ENCODE measurements around the gene ARIH1. TPM values are rescaled to one million over a fixed set of nuclear protein-coding genes. Genes with fewer than 3 reads are reported as not detected.
"Not testable (repeated sequence)": the region's sequence is repeated elsewhere in the genome, so short reads cannot be mapped to it uniquely, and the experiment has no call there.

The ARIH1 gene
- polyA plus RNA-seq, 1 of the 3 experiments (the other 2 are of a cell fraction) = 48.3 TPM

- no peak overlapping the region for H3K9ac ChIP-seq
- TF ChIP-seq RXRA (IDR thresholded peaks at IDR 0.05; ENCODE audit: borderline replicate concordance, low read depth) (no peak), ZBTB33 (IDR thresholded peaks at IDR 0.05; ENCODE audit: borderline replicate concordance, low read depth) (no peak), EP300 (IDR thresholded peaks at IDR 0.05; ENCODE audit: borderline replicate concordance in 1 of 2, low read depth in 1 of 2, low read length in 1 of 2) (no peak), PBX3 (IDR thresholded peaks at IDR 0.05) (no peak), TAF1 (IDR thresholded peaks at IDR 0.05; ENCODE audit: borderline replicate concordance, low read depth, low read length) (no peak), NFIC (IDR thresholded peaks at IDR 0.05; ENCODE audit: borderline replicate concordance) (no peak), YY1 (IDR thresholded peaks at IDR 0.05; ENCODE audit: low read depth) (no peak)
- H3F3A ChIP-seq (replicated peaks; ENCODE audit: insufficient read depth) = no peaks in the 10 kb centered on the region
- no peaks in the 10 kb centered on the region for H4K20me1 ChIP-seq (ENCODE audit: insufficient read depth)
- no peaks in the 10 kb centered on the region for H3K36me3 ChIP-seq (replicated peaks in 1 of 2; ENCODE audit: control insufficient read depth in 1 of 2, insufficient read depth in 2 of 2, low read length in 1 of 2)
- no peaks in the 10 kb centered on the region for H3K9me2 ChIP-seq
- ChIA-PET POLR2A (no interaction called here), CTCF (interaction anchor here (1.5 kb wide), 1 partner anchor 66 kb away, joined by 5 read pairs; no protein-coding TSS in a partner anchor)
- H2AFZ ChIP-seq (ENCODE audit: low read depth) = no peak overlapping the region
- no peak overlapping the region for H3K4me3 ChIP-seq (ENCODE audit: low read depth in 2 of 2, low read length in 1 of 2)
- DNase-seq = peak; percentile 24
- H3K79me2 ChIP-seq (ENCODE audit: insufficient read depth) = no peaks in the 10 kb centered on the region
- no peaks in the 10 kb centered on the region for H3K4me1 ChIP-seq (ENCODE audit: control insufficient read depth in 1 of 2, insufficient read depth in 2 of 2, low read depth in 1 of 2, low read length in 1 of 2)
- no peak overlapping the region for H3K4me2 ChIP-seq
- WGBS (ENCODE audit: low lambda C conversion rate) = 80% methylated on average over 3 of the region's 4 CpGs
- no peaks in the 10 kb centered on the region for H3K9me3 ChIP-seq
- H3K27me3 ChIP-seq (ENCODE audit: insufficient read depth) = no peaks in the 10 kb centered on the region
- no peak overlapping the region for H3K27ac ChIP-seq (ENCODE audit: low read depth in 2 of 2, low read length in 1 of 2)
Observed at GRCh38 chr15:72604794-72605193, 130.7 kb downstream of the ARIH1 start.

GRCh38 chr15:72608084-72608483 lies 134.0 kb downstream of the ARIH1 start:
- DNase-seq; H3K36me3 ChIP-seq (replicated peaks in 1 of 2; ENCODE audit: control insufficient read depth in 1 of 2, insufficient read depth in 2 of 2, low read length in 1 of 2); H3K9ac ChIP-seq; H3F3A ChIP-seq (replicated peaks; ENCODE audit: insufficient read depth); H4K20me1 ChIP-seq (ENCODE audit: insufficient read depth); H3K79me2 ChIP-seq (ENCODE audit: insufficient read depth); H3K4me2 ChIP-seq; H3K27ac ChIP-seq (ENCODE audit: low read depth in 2 of 2, low read length in 1 of 2); POLR2A ChIA-PET; H3K4me1 ChIP-seq (ENCODE audit: control insufficient read depth in 1 of 2, insufficient read depth in 2 of 2, low read depth in 1 of 2, low read length in 1 of 2); H3K27me3 ChIP-seq (ENCODE audit: insufficient read depth); H3K9me3 ChIP-seq; H2AFZ ChIP-seq (ENCODE audit: low read depth); H3K9me2 ChIP-seq; H3K4me3 ChIP-seq (ENCODE audit: low read depth in 2 of 2, low read length in 1 of 2): not testable (repeated sequence)
- CTCF ChIA-PET = interaction anchor here (0.9 kb wide), 1 partner anchor 8 kb away, joined by 4 read pairs; no protein-coding TSS in a partner anchor
- 81% methylated on average over 3 of the region's 3 CpGs for WGBS (ENCODE audit: low lambda C conversion rate)

GRCh38 chr15:72609862-72610261 lies 135.7 kb downstream of the ARIH1 start:
- TF ChIP-seq PBX3 (IDR thresholded peaks at IDR 0.05) = no peak
- no peak for TF ChIP-seq YY1 (IDR thresholded peaks at IDR 0.05; ENCODE audit: low read depth)
- TF ChIP-seq TEAD4 (IDR thresholded peaks at IDR 0.05; ENCODE audit: borderline replicate concordance, insufficient read depth) = no peak
- no peak for TF ChIP-seq TAF1 (IDR thresholded peaks at IDR 0.05; ENCODE audit: borderline replicate concordance, low read depth, low read length)
- no peak for TF ChIP-seq EP300 (IDR thresholded peaks at IDR 0.05; ENCODE audit: borderline replicate concordance in 1 of 2, low read depth in 1 of 2, low read length in 1 of 2)
- no peak for TF ChIP-seq GABPA (IDR thresholded peaks at IDR 0.05; ENCODE audit: low read depth)
- no peaks in the 10 kb centered on the region for H3F3A ChIP-seq (replicated peaks; ENCODE audit: insufficient read depth)
- CTCF ChIA-PET = interaction anchor here (1.2 to 3.3 kb wide), 2 partner anchors 10 to 76 kb away, joined by 3 to 28 read pairs; partner anchors contain the start of genes BBS4 and HIGD2B

GRCh38 chr15:72612324-72612723 lies 138.2 kb downstream of the ARIH1 start:
- H2AFZ ChIP-seq (ENCODE audit: low read depth); H3K4me2 ChIP-seq; H4K20me1 ChIP-seq (ENCODE audit: insufficient read depth); H3K27ac ChIP-seq (ENCODE audit: low read depth in 2 of 2, low read length in 1 of 2); H3K4me3 ChIP-seq (ENCODE audit: low read depth in 2 of 2, low read length in 1 of 2); H3K9me2 ChIP-seq; H3K4me1 ChIP-seq (ENCODE audit: control insufficient read depth in 1 of 2, insufficient read depth in 2 of 2, low read depth in 1 of 2, low read length in 1 of 2); H3K27me3 ChIP-seq (ENCODE audit: insufficient read depth); H3K79me2 ChIP-seq (ENCODE audit: insufficient read depth); H3K36me3 ChIP-seq (replicated peaks in 1 of 2; ENCODE audit: control insufficient read depth in 1 of 2, insufficient read depth in 2 of 2, low read length in 1 of 2); H3K9me3 ChIP-seq; H3K9ac ChIP-seq; DNase-seq; POLR2A ChIA-PET; H3F3A ChIP-seq (replicated peaks; ENCODE audit: insufficient read depth): not testable (repeated sequence)
- 71% methylated on average over 3 of the region's 3 CpGs for WGBS (ENCODE audit: low lambda C conversion rate)
- CTCF ChIA-PET = interaction anchor here (0.6 kb wide), 1 partner anchor 1804 kb away, joined by 4 read pairs; no protein-coding TSS in a partner anchor

More at GRCh38 chr15:72609862-72610261, 135.7 kb downstream of the ARIH1 start:
- Histone ChIP-seq H3K36me3 (replicated peaks in 1 of 2; ENCODE audit: control insufficient read depth in 1 of 2, insufficient read depth in 2 of 2, low read length in 1 of 2) (no peaks in the 10 kb centered on the region), H4K20me1 (ENCODE audit: insufficient read depth) (no peaks in the 10 kb centered on the region), H3K4me2 (no peak overlapping the region), H3K79me2 (ENCODE audit: insufficient read depth) (no peaks in the 10 kb centered on the region), H3K27ac (ENCODE audit: low read depth in 2 of 2, low read length in 1 of 2) (no peak overlapping the region), H3K9me2 (no peaks in the 10 kb centered on the region), H3K27me3 (ENCODE audit: insufficient read depth) (no peaks in the 10 kb centered on the region), H3K4me3 (ENCODE audit: low read depth in 2 of 2, low read length in 1 of 2) (no peak overlapping the region), H2AFZ (ENCODE audit: low read depth) (no peak overlapping the region), H3K9me3 (no peaks in the 10 kb centered on the region), H3K4me1 (ENCODE audit: control insufficient read depth in 1 of 2, insufficient read depth in 2 of 2, low read depth in 1 of 2, low read length in 1 of 2) (no peaks in the 10 kb centered on the region), H3K9ac (no peak overlapping the region)
- WGBS (ENCODE audit: low lambda C conversion rate) = 63% methylated on average over 6 of the region's 8 CpGs
- no peak for DNase-seq
- POLR2A ChIA-PET = no interaction called here

Data from SK-N-SH (cell line).